ENCODE data around the gene POR.

GRCh38 chr7:75987026-75987804 is 72.3 kb downstream of the POR start:
- TF ChIP-seq CTCF (IDR thresholded peaks at IDR 0.05): no peak
- TF ChIP-seq POLR2A (IDR thresholded peaks at IDR 0.05): no peak

Measured in heart left ventricle (tissue), 13 donors.